ENCODE measurements around the gene CC2D1A.

DNA sequence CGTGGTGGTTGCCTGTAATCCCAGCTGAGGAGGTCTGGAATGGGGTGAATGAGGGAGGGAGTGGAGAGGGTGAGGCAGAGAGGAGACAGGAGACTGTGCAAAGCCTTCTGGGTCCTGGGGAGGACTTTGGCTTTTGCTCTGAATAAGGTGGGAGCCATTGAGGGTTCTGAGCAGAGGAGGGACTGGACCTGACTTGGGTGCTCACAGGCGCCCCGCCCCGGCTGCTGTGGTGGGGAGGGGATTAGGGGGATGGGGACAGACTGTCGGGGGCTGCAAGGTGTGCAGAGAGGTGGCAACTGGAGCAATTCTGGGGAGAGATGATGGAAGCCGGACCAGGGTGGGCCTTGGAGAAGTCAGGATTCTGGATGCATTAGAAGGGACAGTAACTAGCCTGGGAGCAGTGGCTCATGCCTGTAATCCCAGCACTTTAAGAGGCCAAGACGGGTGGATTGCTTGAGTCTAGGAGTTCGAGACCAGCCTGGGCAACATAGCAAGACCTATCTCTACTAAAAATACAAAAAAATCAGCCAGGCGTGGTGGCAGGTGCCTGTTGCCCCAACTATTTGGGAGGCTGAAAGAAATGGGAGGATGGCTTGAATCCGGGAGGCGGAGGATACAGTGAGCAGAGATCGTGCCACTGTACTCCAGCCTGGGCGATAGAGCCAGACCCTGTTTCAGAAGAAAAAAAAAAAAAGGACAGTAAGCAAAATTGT lies 45.2 kb upstream of the CC2D1A start:
- TF ChIP-seq, protein P1, sequence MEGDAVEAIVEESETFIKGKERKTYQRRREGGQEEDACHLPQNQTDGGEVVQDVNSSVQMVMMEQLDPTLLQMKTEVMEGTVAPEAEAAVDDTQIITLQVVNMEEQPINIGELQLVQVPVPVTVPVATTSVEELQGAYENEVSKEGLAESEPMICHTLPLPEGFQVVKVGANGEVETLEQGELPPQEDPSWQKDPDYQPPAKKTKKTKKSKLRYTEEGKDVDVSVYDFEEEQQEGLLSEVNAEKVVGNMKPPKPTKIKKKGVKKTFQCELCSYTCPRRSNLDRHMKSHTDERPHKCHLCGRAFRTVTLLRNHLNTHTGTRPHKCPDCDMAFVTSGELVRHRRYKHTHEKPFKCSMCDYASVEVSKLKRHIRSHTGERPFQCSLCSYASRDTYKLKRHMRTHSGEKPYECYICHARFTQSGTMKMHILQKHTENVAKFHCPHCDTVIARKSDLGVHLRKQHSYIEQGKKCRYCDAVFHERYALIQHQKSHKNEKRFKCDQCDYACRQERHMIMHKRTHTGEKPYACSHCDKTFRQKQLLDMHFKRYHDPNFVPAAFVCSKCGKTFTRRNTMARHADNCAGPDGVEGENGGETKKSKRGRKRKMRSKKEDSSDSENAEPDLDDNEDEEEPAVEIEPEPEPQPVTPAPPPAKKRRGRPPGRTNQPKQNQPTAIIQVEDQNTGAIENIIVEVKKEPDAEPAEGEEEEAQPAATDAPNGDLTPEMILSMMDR (IDR thresholded peaks at IDR 0.05) = no peak
- TF ChIP-seq POLR2A (IDR thresholded peaks at IDR 0.05) = no peak
